Measurements from ENCODE around the gene POU2AF1. TPM values are rescaled to one million over a fixed set of nuclear protein-coding genes. Genes with fewer than 3 reads are reported as not detected.

Gene POU2AF1
- total RNA-seq, 1 donor from 2014 or later: 0.11 TPM

GRCh38 chr11:111310088-111310487, 69.0 kb downstream of the POU2AF1 start:
- intact Hi-C loops (cut with DNase I): no loop called here

GRCh38 chr11:111309215-111309915, 69.7 kb downstream of the POU2AF1 start:
- H3K4me1 ChIP-seq: no peaks in the 10 kb centered on the region
- intact Hi-C loops (cut with DNase I): loop anchor here (10.0 kb wide), 1 partner anchor 45 kb away; no protein-coding TSS in a partner anchor
- H3K36me3 ChIP-seq: no peaks in the 10 kb centered on the region
- TF ChIP-seq CTCF (IDR thresholded peaks at IDR 0.05): no peak
- H3K4me3 ChIP-seq: no peak overlapping the region
- no peaks in the 10 kb centered on the region for H3K9me3 ChIP-seq
- H3K27me3 ChIP-seq: no peaks in the 10 kb centered on the region
- H3K27ac ChIP-seq: no peak overlapping the region
- DNase-seq (ENCODE audit: low spot score in 2 of 2): no peak

More at GRCh38 chr11:111310088-111310487, 69.0 kb downstream of the POU2AF1 start:
- Histone ChIP-seq H3K4me1 (no peaks in the 10 kb centered on the region), H3K9me3 (no peaks in the 10 kb centered on the region), H3K27ac (no peak overlapping the region), H3K36me3 (no peaks in the 10 kb centered on the region), H3K27me3 (no peaks in the 10 kb centered on the region), H3K4me3 (no peak overlapping the region)
- no peak for DNase-seq (ENCODE audit: low spot score in 2 of 2)
- no peak for TF ChIP-seq CTCF (IDR thresholded peaks at IDR 0.05)

GRCh38 chr11:111308140-111308539, 70.9 kb downstream of the POU2AF1 start:
- Histone ChIP-seq H3K27me3 (no peaks in the 10 kb centered on the region), H3K4me1 (no peaks in the 10 kb centered on the region), H3K36me3 (no peaks in the 10 kb centered on the region), H3K9me3 (no peaks in the 10 kb centered on the region), H3K4me3 (no peak overlapping the region), H3K27ac (no peak overlapping the region)
- no peak for TF ChIP-seq CTCF (IDR thresholded peaks at IDR 0.05)
- intact Hi-C loops (cut with DNase I): loop anchor here (10.0 kb wide), 1 partner anchor 47 kb away; no protein-coding TSS in a partner anchor
- no peak for DNase-seq (ENCODE audit: low spot score in 2 of 2)

- H3K4me3 ChIP-seq: no peak overlapping the region
- no peaks in the 10 kb centered on the region for H3K27me3 ChIP-seq
- H3K4me1 ChIP-seq: no peaks in the 10 kb centered on the region
- H3K9me3 ChIP-seq: no peaks in the 10 kb centered on the region
- no peak overlapping the region for H3K27ac ChIP-seq
- no peak for TF ChIP-seq CTCF (IDR thresholded peaks at IDR 0.05)
- H3K36me3 ChIP-seq: no peaks in the 10 kb centered on the region
- intact Hi-C loops (cut with DNase I): loop anchor here (10.0 kb wide), 1 partner anchor 47 kb away; no protein-coding TSS in a partner anchor
- DNase-seq (ENCODE audit: low spot score in 2 of 2): no peak
Measured at GRCh38 chr11:111307472-111308108, 71.5 kb downstream of the POU2AF1 start.

- H3K4me1 ChIP-seq: no peaks in the 10 kb centered on the region
- no peak for TF ChIP-seq CTCF (IDR thresholded peaks at IDR 0.05)
Measured at GRCh38 chr11:111306321-111306720, 72.8 kb downstream of the POU2AF1 start.

More at GRCh38 chr11:111306321-111306720, 72.8 kb downstream of the POU2AF1 start:
- intact Hi-C loops (cut with DNase I): loop anchor here (10.0 kb wide), 1 partner anchor 48 kb away; no protein-coding TSS in a partner anchor
- Histone ChIP-seq H3K4me3 (no peak overlapping the region), H3K27me3 (no peaks in the 10 kb centered on the region), H3K36me3 (no peaks in the 10 kb centered on the region), H3K27ac (no peak overlapping the region), H3K9me3 (no peaks in the 10 kb centered on the region)
- no peak for DNase-seq (ENCODE audit: low spot score in 2 of 2)
